HEK293 (cell line): ENCODE measurements around the gene ITPR2.
A peak's percentile ranks its signal among the peaks of the same experiment; 100 is the strongest.

Experiments
- CTCF ChIA-PET: fragments of 350-600 bp; formaldehyde crosslinking; extraction: SDS; loops from one replicate; lab custom pipeline; 2021; ENCODE audit warnings: antibody characterized with exemption; lab: Yijun Ruan, JAX
- POLR2A ChIA-PET: fragments of 300-600 bp; formaldehyde crosslinking; extraction: SDS; loops from one replicate; lab custom pipeline; 2020; ENCODE audit warnings: antibody characterized with exemption, inconsistent platforms; lab: Yijun Ruan, JAX
- H3K27ac ChIP-seq: fragments of 200-500 bp; sonication (Bioruptor generic); 2 replicates; pipeline ENCODE4 v1.5.1; 2014; ENCODE audit warnings: low read depth, low read length, control low read depth, inconsistent platforms; ENCODE audit errors: extremely low read depth
- H3K36me3 ChIP-seq, 2 experiments: fragments of 200-500 bp in 1 of 2; sonication (Bioruptor generic) in 1 of 2; 1 replicate in 1 of 2; 2 replicates in 1 of 2; pipeline ENCODE4 v1.5.1; 2014 to 2017; ENCODE audit warnings: inconsistent platforms in 2 of 2, low read length in 2 of 2; ENCODE audit not compliant: control insufficient read depth in 2 of 2, insufficient read depth in 1 of 2
- H3K4me1 ChIP-seq: fragments of 200-500 bp; sonication (Bioruptor generic); 2 replicates; pipeline ENCODE4 v1.5.1; 2014; ENCODE audit warnings: mild to moderate bottlenecking, low read length, inconsistent platforms; ENCODE audit not compliant: control insufficient read depth, insufficient read depth
- H3K4me3 ChIP-seq: 2 replicates; pipeline ENCODE4 v1.5.1; 2011; ENCODE audit warnings: low read depth, mild to moderate bottlenecking, control low read depth, low read length, moderate library complexity
- H3K9me3 ChIP-seq: fragments of 200-500 bp; sonication (Bioruptor generic); 2 replicates; pipeline ENCODE4 v1.5.1; 2014; ENCODE audit warnings: low read depth, low read length, inconsistent platforms; ENCODE audit not compliant: control insufficient read depth, insufficient read depth
- BCL11B ChIP-seq: fragments of 450-650 bp; formaldehyde crosslinking; IDR thresholded peaks from 2 replicates; pipeline ENCODE4 v1.5.1; 2016; ENCODE audit warnings: low read depth, missing biosample characterization, missing genetic modification characterization
- BCL6B ChIP-seq: fragments of 450-650 bp; formaldehyde crosslinking; IDR thresholded peaks from 2 replicates; pipeline ENCODE4 v1.5.1; 2017; ENCODE audit warnings: missing biosample characterization, missing genetic modification characterization
- EGR2 ChIP-seq: fragments of 450-650 bp; formaldehyde crosslinking; IDR thresholded peaks from 2 replicates; pipeline ENCODE4 v1.5.1; 2016; ENCODE audit warnings: low read depth, missing biosample characterization, missing genetic modification characterization
- IKZF3 ChIP-seq: fragments of 450-650 bp; IDR thresholded peaks from 2 replicates; pipeline ENCODE4 v1.5.0; 2018; ENCODE audit warnings: missing biosample characterization, mild to moderate bottlenecking, missing genetic modification characterization, moderate library complexity
- MZF1 ChIP-seq: fragments of 450-650 bp; formaldehyde crosslinking; IDR thresholded peaks from 2 replicates; pipeline ENCODE4 v1.5.1; 2017; ENCODE audit warnings: missing biosample characterization, missing genetic modification characterization, borderline replicate concordance
- PRDM10 ChIP-seq: fragments of 450-650 bp; formaldehyde crosslinking; IDR thresholded peaks from 2 replicates; pipeline ENCODE4 v1.5.1; 2016; ENCODE audit warnings: missing biosample characterization, missing genetic modification characterization
- REPIN1 ChIP-seq: fragments of 450-650 bp; formaldehyde crosslinking; IDR thresholded peaks from 2 replicates; pipeline ENCODE4 v1.5.1; 2017; ENCODE audit warnings: missing biosample characterization, missing genetic modification characterization, low read depth
- TRIM28 ChIP-seq: IDR thresholded peaks from 2 replicates; pipeline ENCODE4 v1.6.1; 2011; ENCODE audit warnings: low read length, control low read depth, borderline replicate concordance
- YY1 ChIP-seq: fragments of 450-650 bp; formaldehyde crosslinking; IDR thresholded peaks from 2 replicates; pipeline ENCODE4 v1.5.1; 2018; ENCODE audit warnings: missing biosample characterization, missing genetic modification characterization
- ZBTB8A ChIP-seq: fragments of 450-650 bp; formaldehyde crosslinking; IDR thresholded peaks from 2 replicates; pipeline ENCODE4 v1.5.1; 2016; ENCODE audit warnings: missing biosample characterization, missing genetic modification characterization
- ZFHX2 ChIP-seq: fragments of 450-650 bp; formaldehyde crosslinking; conservative IDR thresholded peaks from 2 replicates; pipeline ENCODE4 v1.5.1; 2016; ENCODE audit warnings: missing biosample characterization, missing genetic modification characterization
- ZFP69B ChIP-seq: fragments of 450-650 bp; formaldehyde crosslinking; IDR thresholded peaks from 2 replicates; pipeline ENCODE4 v1.5.1; 2016; ENCODE audit warnings: missing biosample characterization, missing genetic modification characterization
- ZNF169 ChIP-seq: fragments of 450-650 bp; formaldehyde crosslinking; IDR thresholded peaks from 2 replicates; pipeline ENCODE4 v1.5.1; 2016; ENCODE audit warnings: missing biosample characterization, missing genetic modification characterization
- ZNF202 ChIP-seq: fragments of 450-650 bp; formaldehyde crosslinking; IDR thresholded peaks from 2 replicates; pipeline ENCODE4 v1.5.1; 2016; ENCODE audit warnings: missing biosample characterization, missing genetic modification characterization, borderline replicate concordance
- ZNF211 ChIP-seq: fragments of 450-650 bp; formaldehyde crosslinking; IDR thresholded peaks from 2 replicates; pipeline ENCODE4 v1.5.1; 2016; ENCODE audit warnings: low read depth, missing biosample characterization, missing genetic modification characterization
- ZNF274 ChIP-seq, 2 experiments: fragments of 200-500 bp in 1 of 2; fragments of 450-650 bp in 1 of 2; sonication (Bioruptor generic) in 1 of 2; formaldehyde crosslinking in 1 of 2; IDR thresholded peaks; 2 replicates each; pipeline versions ENCODE4 v1.5.1 to v1.6.1; 2014 to 2016; ENCODE audit warnings: borderline replicate concordance in 1 of 2, inconsistent platforms in 1 of 2, low read length in 1 of 2, missing biosample characterization in 1 of 2, missing genetic modification characterization in 1 of 2
- ZNF292 ChIP-seq: fragments of 450-650 bp; formaldehyde crosslinking; IDR thresholded peaks from 2 replicates; pipeline ENCODE4 v1.5.1; 2016; ENCODE audit warnings: low read depth, missing biosample characterization, missing genetic modification characterization, borderline replicate concordance
- ZNF341 ChIP-seq: fragments of 450-650 bp; formaldehyde crosslinking; IDR thresholded peaks from 2 replicates; pipeline ENCODE4; 2016; ENCODE audit warnings: low read depth, missing biosample characterization, missing genetic modification characterization
- ZNF544 ChIP-seq: fragments of 450-650 bp; formaldehyde crosslinking; IDR thresholded peaks from 2 replicates; pipeline ENCODE4 v1.5.0; 2017; ENCODE audit warnings: missing biosample characterization, missing genetic modification characterization
- ZNF596 ChIP-seq: fragments of 450-650 bp; IDR thresholded peaks from 2 replicates; pipeline ENCODE4 v1.5.0; 2018; ENCODE audit warnings: missing biosample characterization, mild to moderate bottlenecking, missing genetic modification characterization, moderate library complexity
- ZNF692 ChIP-seq: fragments of 450-650 bp; formaldehyde crosslinking; IDR thresholded peaks from 2 replicates; pipeline ENCODE4 v1.5.1; 2016; ENCODE audit warnings: missing biosample characterization, missing genetic modification characterization
- ZSCAN23 ChIP-seq: fragments of 450-650 bp; formaldehyde crosslinking; IDR thresholded peaks from 2 replicates; pipeline ENCODE4 v1.5.1; 2016; ENCODE audit warnings: missing biosample characterization, missing genetic modification characterization

ITPR2 gene

GRCh38 chr12:26843311-26843710 lies 10.3 kb upstream of the ITPR2 start:
- Histone ChIP-seq H3K36me3 (no peaks in the 10 kb centered on the region), H3K4me3 (no peak overlapping the region), H3K27ac (no peak overlapping the region), H3K9me3 (no peaks in the 10 kb centered on the region), H3K4me1 (no peaks in the 10 kb centered on the region)
- TF ChIP-seq IKZF3 (tag by site-specific recombination) = 0 out of 2 replicates have a peak, but pooled peaks have one; percentile 9
- TF ChIP-seq ZFHX2 (tag by site-specific recombination) = 0 out of 2 replicates have a peak, but pooled peaks have one; percentile 9
- TF ChIP-seq EGR2 (tag by site-specific recombination) = no peak
- ChIA-PET CTCF (interaction anchor here (0.7 to 3.0 kb wide), 3 partner anchors 10 to 42 kb away, joined by 3 to 14 read pairs (median 5); partner anchors contain the start of gene ITPR2), POLR2A (interaction anchor here (2.2 kb wide), 1 partner anchor 10 kb away, joined by 7 read pairs; the partner anchor contains the start of gene ITPR2)

GRCh38 chr12:26841085-26841484 lies 8.1 kb upstream of the ITPR2 start:
- POLR2A ChIA-PET = no interaction called here
- TF ChIP-seq BCL11B (no peak), ZNF169 (tag by site-specific recombination) (no peak), BCL6B (tag by site-specific recombination) (no peak), ZNF341 (no peak)
- TF ChIP-seq, all 188 proteins: peak for 0
- Histone ChIP-seq H3K4me3 (no peak overlapping the region), H3K27ac (no peak overlapping the region), H3K9me3 (no peaks in the 10 kb centered on the region), H3K4me1 (no peaks in the 10 kb centered on the region), H3K36me3 (no peaks in the 10 kb centered on the region)
- CTCF ChIA-PET = interaction anchor here (1.0 kb wide), 1 partner anchor 44 kb away, joined by 3 read pairs; no protein-coding TSS in a partner anchor

GRCh38 chr12:26839512-26839911 lies 6.5 kb upstream of the ITPR2 start:
- Histone ChIP-seq H3K4me3 (no peak overlapping the region), H3K9me3 (no peaks in the 10 kb centered on the region), H3K36me3 (no peaks in the 10 kb centered on the region), H3K4me1 (no peaks in the 10 kb centered on the region), H3K27ac (no peak overlapping the region)
- POLR2A ChIA-PET = no interaction called here
- no peak for TF ChIP-seq PRDM10 (tag by site-specific recombination)
- CTCF ChIA-PET = no interaction called here

- Histone ChIP-seq H3K27ac (no peak overlapping the region), H3K4me1 (no peaks in the 10 kb centered on the region), H3K9me3 (no peaks in the 10 kb centered on the region), H3K36me3 (no peaks in the 10 kb centered on the region), H3K4me3 (no peak overlapping the region)
- ChIA-PET POLR2A (no interaction called here), CTCF (no interaction called here)
- no peak for TF ChIP-seq ZNF292 (tag by site-specific recombination)
- TF ChIP-seq YY1 (tag by site-specific recombination) = no peak
- TF ChIP-seq ZNF692 (tag by site-specific recombination) = no peak
- 0 out of 2 replicates have a peak, but pooled peaks have one; percentile 26 for TF ChIP-seq ZNF202 (tag by site-specific recombination)
- no peak for TF ChIP-seq ZNF544 (tag by site-specific recombination)
- TF ChIP-seq ZFP69B (tag by site-specific recombination) = no peak
- no peak for TF ChIP-seq ZBTB8A (tag by site-specific recombination)
- TF ChIP-seq MZF1 (tag by site-specific recombination) = 0 out of 2 replicates have a peak, but pooled peaks have one; percentile 29
- TF ChIP-seq TRIM28 = peak; percentile 34; the same call in 1 of the 2 replicates
- no peak for TF ChIP-seq ZNF596 (tag by site-specific recombination)
- TF ChIP-seq ZSCAN23 (tag by site-specific recombination) = no peak
- TF ChIP-seq REPIN1 (tag by site-specific recombination) = no peak
- TF ChIP-seq ZNF211 (tag by site-specific recombination) = 0 out of 2 replicates have a peak, but pooled peaks have one; percentile 25
- no peak for TF ChIP-seq ZNF274 (IDR thresholded peaks at IDR 0.05; ENCODE audit: low read length)
- TF ChIP-seq ZNF274 (tag by site-specific recombination; IDR thresholded peaks at IDR 0.05; ENCODE audit: borderline replicate concordance) = no peak
Measured at GRCh38 chr12:26838888-26839416, 6.0 kb upstream of the ITPR2 start.
